Ramos (cell line): ENCODE measurements around the gene PSRC1.

ENCODE experiments used
- in situ Hi-C: fragments of 300-500 bp; cut with MboI; formaldehyde crosslinking; loops from one replicate; pipeline ENCODE4 v1.14.3; 2022; ENCODE audit warnings: low sequenced_read_pairs; ENCODE audit not compliant: unreplicated experiment

Gene PSRC1

GRCh38 chr1:109250454-109251276, 32.3 kb downstream of the PSRC1 start:
- in situ Hi-C loops, result no loop called here

GRCh38 chr1:109249654-109250401, 33.1 kb downstream of the PSRC1 start:
- in situ Hi-C loops, result no loop called here

- in situ Hi-C loops, result no loop called here
Observed at GRCh38 chr1:109248797-109249629, 33.9 kb downstream of the PSRC1 start, which contains the start of gene CELSR2. CELSR2 (plus strand) TSS chr1:109249539; CDS start chr1:109250080, 541 bp downstream.

DNA sequence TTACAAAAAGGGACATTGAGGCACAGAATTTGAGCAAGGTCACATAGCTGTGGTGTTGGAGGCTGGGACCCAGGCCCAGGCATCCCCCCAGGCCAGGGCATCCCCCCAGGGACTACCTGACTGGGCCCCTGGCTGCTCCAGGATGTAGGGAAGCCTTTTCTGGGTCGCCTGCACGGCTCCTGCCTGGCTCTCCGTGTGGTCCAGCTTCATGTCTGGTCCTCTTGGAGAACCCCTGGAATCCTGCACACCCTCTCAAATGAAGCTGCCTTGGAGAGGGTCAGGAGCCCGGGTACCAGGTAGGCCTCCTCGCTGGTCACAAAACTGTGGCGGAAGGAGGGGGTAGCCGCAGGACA, 34.5 kb downstream of the PSRC1 start:
- in situ Hi-C loops, result no loop called here

DNA sequence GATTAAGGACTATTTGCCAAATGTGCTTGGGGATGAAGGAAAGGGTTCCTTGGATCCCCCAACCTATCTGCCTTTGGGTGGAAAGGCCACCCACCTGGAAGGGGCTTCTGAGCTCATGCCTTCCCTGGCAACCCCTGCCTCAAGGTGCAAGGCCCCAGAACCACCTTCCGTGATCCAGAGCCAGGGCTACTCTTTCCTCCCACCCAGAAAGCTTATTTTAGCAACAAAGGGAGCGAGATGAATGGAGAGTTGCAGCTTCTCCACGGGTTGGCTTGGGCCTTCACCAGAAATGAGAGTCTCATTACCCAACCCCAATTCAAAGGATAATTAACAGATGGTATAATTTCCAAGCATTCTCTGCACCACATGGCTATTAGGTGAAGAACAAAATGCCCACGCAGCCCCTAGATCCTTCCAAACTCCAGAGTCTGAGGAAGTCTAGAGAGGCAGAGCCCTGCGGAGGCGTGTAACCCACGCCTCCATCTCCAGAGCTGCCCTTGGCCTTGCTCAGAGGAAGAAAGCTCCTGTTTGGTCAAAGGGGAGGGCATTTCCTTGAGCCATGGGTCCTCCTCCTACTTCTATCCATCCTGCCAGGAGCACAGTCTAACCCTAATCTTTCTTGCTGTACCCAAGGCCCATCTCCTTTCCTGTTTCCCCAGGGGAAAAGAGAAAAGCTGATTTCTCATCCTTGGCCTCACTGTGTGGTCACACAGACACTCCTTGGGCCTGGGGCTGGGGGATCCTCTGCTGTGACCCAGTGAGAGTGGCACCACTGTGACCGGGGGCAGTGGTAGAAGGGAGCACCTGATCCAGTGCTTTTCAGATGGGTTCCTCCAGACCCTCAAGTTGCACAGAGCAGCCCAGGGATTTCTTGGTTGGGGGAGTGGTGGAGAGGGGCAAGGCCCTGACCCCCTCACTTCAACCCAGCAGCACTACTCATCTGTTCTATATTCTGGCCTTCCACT, 35.3 kb downstream of the PSRC1 start:
- in situ Hi-C loops, result no loop called here

GRCh38 chr1:109246141-109246551, 36.8 kb downstream of the PSRC1 start:
- in situ Hi-C loops, result no loop called here

GRCh38 chr1:109243860-109244552, 38.9 kb downstream of the PSRC1 start:
- in situ Hi-C loops, result no loop called here

DNA sequence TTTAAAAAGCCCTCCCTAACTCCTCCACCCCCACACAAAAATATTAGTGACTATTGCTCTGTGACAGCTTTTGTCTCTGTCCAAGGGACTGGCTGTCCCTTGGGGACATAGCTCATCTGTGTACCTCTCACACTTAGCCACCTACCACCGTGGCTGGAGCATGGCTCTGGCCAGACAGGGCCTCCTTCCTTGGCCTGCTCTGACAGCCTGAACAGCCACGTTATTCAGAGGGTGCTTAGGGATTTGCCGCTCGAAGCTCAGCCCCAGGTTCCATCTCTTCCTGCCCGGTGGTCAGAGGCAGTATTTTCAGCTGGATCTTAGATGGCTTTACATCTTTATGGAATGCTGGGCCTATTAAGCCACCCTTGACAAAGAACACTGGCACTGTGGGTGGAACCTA, 39.7 kb downstream of the PSRC1 start:
- in situ Hi-C loops, result no loop called here

GRCh38 chr1:109242387-109242786, 40.6 kb downstream of the PSRC1 start:
- in situ Hi-C loops, result no loop called here

DNA sequence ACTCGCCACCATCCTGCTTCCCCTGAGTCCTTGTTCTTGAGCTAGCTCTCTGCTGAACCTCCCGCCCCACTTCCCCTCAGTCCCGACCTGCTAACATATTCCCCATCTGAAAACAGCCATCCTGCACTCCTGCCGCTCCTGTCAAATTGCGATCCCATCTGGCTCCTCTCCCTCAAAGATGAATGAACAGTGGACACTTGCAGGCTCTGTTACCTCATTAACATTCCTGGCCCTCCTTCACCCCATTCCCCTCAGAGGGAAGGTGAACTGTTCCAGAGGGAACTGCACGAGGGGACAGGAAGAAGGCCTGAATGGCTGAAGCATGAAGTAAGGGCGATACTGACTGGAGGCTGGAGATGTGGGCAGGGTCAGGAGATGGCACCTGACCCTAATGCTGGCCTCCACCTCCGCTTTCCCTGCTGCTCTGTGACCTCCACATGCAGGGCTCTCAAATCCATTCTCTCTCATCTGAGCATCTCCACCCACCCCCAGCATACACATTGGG, 41.1 kb downstream of the PSRC1 start:
- in situ Hi-C loops, result no loop called here

- in situ Hi-C loops, result no loop called here
Observed at GRCh38 chr1:109241344-109241743, 41.6 kb downstream of the PSRC1 start.

DNA sequence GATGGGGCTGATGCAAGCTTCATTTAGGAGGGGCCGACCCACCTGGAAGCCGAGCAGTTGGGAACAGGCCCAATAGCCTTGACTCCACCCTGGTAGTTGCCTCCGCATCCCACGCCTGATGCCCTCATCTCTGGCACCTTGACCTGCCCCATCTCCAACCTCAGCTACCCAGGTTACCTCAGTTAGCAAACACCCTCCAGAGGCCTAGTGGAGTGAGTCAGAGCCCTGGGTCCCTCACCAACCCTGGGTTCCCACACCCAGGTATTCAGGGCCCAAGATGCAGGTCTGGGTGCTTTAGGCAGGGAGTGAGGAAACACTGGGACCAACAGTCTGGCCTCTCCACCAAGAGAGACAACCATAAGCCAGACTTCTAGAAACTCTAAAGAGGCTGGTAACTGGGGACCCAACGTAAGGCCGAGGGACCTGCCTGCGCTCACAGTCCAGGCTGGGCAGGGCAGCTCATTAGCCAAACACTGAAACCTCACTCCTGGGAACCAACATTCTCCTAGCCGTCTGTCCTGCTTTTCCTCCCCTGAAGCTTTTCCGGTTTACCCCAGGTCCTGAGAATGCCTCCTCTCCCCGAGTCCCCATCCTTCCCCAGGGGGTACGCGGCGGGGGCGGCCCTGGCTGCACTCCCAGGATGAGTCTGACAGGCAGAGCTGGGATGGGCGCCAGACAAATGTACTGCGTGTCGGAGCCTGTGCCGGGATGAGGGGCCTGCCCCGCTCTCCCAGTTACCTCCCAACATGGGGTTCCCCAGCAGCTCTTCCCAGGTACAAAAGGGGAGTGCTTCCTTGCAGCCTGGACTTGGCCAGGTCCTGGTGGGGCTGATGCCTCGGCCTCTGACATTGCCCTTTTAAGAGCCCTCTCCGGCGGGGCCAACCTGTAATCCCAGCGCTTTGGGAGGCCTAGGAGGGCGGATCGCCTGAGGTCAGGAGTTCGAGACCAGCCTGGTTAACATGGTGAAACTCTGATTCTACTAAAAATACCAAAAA, 42.5 kb downstream of the PSRC1 start:
- in situ Hi-C loops, result no loop called here

- in situ Hi-C loops, result no loop called here
Observed at GRCh38 chr1:109239409-109240068, 43.4 kb downstream of the PSRC1 start.

- in situ Hi-C loops, result no loop called here
Observed at GRCh38 chr1:109239047-109239408, 43.9 kb downstream of the PSRC1 start.

DNA sequence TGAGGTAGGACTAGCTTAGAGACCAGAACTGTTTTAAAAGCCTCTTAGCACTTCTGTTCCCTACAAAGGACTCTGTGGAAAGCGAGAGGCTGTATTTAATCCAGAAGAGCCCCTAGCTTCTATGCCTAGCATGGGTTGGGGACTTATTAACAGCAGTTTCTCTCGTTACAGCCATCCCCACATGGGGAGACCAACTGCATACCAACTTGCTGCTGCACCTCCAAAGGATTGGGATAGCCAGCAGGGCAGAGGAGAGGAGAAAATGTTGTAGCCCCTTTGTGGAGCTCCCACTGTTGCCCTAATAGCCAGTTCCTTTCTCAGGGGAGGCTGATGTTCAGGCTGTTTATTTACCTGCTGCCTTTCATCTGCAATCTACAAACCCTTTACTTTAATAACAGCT, 44.6 kb downstream of the PSRC1 start:
- in situ Hi-C loops, result no loop called here

- in situ Hi-C loops, result no loop called here
Observed at GRCh38 chr1:109237512-109237911, 45.4 kb downstream of the PSRC1 start.

- in situ Hi-C loops, result no loop called here
Observed at GRCh38 chr1:109235137-109235536, 47.8 kb downstream of the PSRC1 start.
